NCI-H2081 (cell line): ENCODE results near the gene PRPF40B.
"Not testable (repeated sequence)": the region's sequence is repeated elsewhere in the genome, so short reads cannot be mapped to it uniquely, and the experiment has no call there.

Experiments used
- DNase-seq, 2 experiments: peaks; one replicate each; lab custom pipeline; 2025; lab: John Stamatoyannopoulos, UW

The PRPF40B gene

DNA sequence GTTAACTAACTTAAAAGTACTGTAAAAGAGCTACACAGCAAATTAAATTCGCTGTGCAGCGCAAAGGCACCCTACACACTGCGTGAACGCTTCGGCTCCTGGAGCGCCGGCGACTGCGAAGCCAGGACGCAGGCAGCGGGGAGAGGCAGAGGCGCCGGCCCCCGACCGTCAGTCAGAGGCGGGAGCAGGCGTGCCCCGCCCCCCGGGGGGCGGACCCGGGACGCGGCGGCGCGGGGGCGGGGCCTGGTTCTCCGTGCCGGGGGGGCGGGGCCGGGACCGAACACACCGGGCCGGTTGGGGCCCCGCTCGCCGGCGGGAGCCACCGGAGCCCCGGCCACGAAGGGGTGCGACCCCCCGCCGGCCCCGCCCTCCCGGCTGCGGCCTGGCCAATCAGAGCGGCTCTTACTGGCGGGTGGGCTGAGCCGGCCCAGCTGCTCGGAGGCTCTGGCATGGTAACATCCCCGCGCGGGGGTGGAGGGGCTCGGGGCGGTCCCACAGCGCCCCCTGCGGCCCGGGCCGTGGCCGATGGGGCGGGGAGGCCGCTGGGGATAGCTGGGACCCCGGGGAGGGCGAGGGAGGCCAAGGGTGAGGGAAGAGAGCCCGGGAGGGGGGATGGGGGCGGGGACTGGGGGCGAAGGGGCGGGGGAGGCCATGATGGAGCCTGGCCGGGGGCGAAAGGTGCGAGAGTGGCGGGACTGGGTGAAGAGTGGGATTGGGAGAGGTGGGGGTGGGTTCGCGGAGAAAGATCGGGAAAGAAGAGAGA is at the start of gene PRPF40B:
TSS of gene PRPF40B (plus strand) at position 420 of the 763 bp plus-strand sequence. CDS start at position 450, 30 bp downstream.
- peak; percentile 83 to 88 for DNase-seq

DNA sequence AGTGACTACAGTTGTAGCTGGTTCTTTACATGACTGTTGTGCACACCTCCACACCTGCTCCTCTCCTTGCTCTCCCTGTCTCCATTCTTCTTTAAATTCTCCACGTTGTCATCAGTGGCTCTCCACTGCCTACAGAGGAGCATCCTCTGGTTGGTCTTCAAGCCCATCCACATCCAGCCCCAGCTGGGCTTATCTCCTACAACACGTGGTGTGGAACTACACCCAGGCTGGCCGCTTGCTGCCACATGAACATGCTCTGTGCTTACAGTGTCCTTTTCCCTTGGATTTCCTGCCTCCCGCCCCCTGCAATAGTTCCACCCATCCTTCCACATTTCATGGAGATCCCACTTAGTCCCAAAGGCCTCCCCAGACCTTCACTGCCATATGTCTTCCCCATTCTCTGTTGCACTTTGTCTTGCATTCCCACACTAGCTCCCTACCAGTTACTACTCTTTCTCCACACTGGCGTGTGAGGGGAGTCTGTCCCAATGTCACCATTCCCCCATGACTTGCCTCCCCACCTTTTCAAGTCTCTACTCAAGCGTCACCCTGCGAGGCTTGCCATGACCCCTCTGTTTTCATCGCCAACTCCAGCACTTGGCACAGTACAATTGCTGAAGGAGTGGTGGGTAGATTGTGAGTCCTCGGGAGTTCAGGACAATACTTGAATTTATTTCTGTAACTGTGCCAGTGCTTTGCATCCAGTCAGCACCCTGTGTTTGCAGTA is 45.6 kb upstream of the PRPF40B start:
- no peak for DNase-seq

DNA sequence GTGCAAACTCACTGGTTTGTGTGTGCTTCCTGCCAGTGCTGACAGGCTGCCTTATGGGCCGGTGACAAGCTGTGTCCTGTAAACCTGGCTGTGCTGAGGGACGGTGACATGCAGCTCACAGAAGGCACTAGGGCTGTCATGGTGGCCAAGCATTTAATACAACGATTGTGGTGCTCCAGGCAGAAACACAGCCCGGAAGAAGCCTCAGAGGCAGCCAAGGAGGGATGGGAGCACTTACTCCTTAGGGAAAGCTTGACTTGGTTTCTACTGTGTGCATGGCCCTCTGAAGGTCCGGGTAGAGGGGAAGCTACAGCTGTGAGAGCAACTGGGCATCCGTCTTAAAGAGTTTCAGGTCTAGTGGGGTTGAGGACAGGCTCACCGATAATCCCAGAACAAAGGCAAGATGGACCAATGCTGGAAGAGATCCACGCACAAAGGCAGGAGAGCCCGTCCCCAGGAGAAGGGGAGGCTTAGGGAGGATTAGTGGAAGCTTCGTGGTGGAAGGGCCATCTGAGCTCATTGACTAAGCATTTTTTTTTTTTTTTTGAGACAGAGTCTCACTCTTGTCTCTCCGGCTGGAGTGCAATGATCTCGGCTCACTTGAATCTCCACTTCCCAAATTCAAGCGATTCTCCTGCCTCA is 44.8 kb upstream of the PRPF40B start:
- DNase-seq: no peak

DNA sequence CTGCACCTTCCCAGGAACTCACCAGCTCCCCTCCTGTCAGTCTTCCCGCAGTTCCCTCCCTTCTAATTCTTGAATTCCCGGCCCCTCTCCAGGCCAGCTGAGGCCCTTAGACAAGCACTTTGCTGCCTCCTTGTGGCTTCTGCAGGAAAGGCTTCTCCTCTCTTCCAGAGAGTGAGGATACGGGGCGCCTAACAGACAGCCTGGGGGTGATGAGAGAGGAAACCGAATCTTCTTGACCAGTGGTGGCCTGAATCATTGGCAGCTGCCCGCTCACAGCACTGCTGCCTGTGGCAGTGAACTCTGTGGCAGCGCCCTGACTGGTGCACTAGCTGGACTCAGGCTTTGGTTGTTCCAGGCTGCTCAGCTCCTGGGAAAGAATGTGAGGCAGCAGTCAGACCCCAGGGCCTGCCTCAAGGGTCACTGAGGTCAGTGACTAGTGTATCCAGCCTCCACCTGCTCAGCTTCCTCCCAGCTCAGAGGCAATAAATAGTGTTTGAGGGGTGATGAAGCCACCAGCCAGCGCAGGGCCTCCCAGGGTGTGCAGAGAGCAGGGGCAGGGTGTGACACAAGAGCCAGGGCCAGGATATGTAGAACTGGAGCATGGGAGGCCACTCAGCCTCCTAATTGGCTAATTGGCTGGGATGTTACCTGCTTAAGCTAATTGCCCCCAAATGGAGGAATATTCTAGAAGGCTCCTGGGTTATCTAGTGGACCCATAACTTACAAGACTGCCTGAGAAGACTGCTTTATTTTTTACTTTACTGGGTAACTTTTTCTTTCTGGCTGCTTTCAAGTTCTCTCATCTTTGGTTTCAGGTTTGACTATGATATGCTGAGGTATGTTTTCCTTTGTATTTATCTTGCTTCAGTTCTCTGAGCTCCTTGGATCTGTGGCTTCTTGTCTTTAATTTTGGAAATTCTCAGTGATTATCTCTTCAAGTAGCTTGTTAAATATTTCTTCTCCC is 42.5 kb upstream of the PRPF40B start:
- DNase-seq: peak; percentile 80 to 81

DNA sequence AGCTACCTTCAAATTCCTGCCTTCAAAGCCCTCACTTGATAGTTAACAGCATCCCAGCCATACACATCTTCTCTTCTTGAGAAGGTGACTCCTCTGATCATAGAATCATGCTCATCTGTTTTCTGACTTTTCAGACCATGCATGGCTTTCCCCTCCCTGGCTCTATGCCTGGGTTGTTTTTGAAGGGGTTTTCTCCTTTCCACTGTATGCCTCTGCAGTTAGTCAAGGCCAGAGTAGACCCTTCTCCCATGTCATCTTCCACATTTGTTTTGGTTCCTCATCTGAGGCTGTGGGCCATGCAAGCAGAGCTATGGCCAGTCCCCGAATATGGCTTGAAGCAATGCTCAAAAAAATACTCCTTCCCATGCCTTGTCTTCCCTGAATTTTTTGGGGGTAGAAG is 41.2 kb upstream of the PRPF40B start:
- no peak for DNase-seq

DNA sequence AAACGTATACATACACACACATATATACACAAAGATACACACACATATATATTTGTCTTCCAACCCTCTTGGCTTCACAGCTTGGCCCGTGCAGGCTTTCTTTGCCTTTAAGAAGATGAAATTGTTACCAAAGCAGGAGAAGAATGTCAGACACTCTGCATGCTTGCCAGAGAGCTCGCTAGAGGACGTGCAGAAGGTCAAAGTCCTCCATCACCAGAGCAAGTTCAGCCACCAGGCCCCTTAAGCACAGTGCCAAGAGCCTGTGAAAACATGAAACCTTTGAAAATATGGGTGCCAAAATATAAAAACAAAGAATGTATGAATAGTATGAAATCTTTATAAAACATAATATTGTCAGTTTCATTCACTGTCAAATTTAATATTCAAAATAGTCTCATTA is 40.5 kb upstream of the PRPF40B start:
- DNase-seq: no peak

DNA sequence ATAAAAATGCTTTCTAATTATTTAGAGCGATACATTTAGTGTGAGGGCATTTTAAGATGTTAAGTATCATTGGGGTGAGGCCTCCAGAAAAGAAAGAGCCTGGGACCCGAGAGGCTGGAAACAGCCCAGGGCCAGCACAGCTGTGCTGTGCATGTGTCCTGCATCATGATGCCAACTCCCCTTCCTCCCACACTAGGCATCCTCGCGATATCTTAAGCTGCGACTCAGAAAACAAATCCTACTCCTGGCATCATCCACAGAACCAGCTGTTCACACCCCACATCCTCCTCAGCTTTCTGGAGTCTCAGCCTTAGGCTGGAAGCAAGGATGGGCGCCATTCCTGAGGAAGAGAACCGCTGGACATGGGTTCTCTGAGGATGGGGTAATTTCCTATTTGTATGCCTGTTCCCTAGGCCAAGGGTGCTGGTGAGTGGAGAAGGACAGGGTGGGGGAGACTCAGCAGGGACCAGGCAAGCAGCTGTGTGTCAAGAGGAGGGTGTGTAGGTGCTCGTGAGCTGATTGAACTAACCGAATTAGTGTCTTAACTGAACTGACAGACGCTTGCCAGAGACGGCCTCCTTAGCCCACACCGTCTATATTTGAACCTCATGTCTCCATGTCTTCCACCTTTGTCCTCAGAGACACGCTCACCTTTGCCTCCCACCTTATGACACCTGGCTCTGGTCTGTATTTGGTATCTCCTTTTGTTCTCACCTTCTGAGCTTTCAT is 39.8 kb upstream of the PRPF40B start:
- no peak for DNase-seq

DNA sequence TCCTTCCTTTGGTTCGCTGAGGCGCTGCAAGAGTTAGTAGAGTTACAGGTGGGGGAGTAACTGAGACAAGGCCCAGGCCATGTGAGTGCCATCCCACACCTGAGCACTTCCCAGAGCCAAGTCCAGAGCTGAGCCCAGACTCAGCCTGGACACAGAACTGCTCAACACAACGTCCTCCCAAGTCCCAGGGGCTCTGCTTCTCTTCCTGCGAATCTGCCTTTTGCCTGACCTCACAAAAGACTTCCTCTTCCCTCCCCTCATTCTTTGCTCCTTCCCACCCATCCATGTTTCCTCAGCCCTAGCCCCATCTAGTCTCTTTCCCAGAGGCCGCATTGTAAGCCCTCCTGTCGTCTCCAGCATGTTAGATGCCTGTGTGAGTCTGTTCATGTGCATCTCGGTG is 38.8 kb upstream of the PRPF40B start:
- DNase-seq: no peak

DNA sequence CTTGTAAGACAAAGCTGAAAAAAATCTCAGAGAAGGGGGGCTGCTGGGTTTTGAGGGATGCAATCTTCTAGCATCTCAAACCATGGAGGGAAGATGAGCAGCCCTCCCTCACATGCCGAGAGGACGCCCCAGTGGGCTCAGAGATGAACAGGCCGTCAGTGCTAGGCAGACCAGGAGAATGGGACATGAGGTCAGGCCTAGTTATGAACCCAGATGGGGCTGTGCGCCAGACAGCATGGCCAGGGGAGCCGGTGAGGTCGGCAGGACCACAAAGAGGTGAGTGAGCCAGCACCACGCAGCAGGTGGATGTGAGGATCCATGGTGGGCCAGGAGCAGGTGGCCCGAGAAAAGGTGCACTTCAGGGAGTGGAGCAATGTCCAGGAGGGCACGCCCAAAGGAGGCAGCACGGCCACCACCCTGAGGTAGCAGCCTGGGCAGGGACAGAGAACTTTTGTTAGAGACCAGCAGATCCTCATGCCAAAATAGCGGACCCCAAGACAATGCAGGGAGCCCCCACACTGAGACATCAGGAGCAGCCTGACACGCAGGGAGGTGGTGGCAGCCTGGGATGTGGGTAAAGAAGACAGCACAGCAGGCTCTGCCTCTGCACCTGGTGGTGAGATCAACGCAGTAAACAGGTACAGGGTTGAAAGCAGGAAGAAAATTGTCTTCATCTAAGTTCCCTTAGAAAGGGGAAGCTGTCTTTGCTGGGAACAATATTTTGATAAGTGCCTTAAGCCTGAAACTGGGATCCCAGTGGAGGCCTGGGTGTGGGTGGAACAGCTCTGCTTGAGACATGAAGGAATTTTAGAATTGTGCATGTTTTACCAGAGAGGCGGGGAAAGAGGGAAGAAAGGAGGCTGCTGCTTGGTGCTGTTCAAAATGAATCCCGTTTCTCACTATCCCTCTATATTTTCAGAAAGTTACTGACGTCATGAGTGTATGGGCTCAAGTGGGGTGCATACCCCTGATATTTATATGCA is 37.6 kb upstream of the PRPF40B start:
- DNase-seq: no peak

DNA sequence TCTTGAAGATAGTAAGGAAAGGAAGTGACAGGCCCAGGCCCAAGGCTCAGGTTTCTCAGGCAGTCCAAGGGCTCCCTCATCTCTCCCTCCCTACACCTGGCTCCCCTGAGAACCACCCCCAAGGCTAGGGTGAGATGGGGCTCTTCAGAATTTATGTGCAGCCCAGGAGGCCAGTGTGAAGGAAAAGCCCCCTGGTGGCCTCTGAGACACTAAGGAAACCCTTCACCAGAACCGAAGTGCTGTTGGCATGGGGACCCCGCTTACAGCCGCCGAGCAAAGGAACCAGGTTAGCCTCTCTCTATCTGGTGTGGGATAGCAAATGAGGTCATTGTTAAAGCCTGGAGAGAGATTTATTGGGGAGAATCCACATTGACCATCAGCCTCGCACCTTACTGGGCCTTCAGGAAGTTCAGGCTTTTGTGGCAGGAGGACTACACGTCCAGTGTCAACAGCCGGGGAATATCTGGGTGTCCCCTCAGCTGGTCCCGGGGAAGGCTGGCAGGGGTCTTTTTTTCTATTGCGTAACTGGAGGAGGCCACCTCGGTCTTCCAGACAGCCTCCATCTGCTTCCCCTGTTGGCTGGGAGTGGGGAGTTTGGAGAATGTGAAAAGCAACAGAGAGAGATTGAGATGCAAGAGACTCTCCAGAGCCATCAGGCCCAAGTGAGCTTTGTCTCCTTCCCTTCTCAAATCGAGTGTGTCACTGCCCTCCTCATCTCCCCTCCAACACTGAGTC is 36.0 kb upstream of the PRPF40B start:
- no peak for DNase-seq

DNA sequence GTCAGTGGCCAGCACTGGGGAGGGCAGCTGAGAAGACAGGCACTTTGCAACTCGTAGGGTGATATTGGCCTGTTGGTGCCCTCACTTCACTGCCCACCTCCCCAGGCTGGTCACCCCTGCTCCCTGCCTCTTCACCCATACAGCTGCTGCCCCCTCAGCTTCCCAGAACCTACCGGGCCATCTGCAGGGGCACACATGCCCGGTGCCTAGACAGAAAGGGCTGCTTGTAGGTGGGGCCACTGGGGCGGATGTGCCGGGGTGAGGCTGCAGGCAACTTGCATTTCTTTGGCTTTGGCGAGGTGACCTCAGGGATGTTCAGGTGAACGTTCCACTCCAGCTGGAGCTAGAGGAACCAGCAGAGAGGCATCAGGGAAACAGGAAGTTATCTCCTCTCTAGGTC is 35.1 kb upstream of the PRPF40B start:
- no peak for DNase-seq

DNA sequence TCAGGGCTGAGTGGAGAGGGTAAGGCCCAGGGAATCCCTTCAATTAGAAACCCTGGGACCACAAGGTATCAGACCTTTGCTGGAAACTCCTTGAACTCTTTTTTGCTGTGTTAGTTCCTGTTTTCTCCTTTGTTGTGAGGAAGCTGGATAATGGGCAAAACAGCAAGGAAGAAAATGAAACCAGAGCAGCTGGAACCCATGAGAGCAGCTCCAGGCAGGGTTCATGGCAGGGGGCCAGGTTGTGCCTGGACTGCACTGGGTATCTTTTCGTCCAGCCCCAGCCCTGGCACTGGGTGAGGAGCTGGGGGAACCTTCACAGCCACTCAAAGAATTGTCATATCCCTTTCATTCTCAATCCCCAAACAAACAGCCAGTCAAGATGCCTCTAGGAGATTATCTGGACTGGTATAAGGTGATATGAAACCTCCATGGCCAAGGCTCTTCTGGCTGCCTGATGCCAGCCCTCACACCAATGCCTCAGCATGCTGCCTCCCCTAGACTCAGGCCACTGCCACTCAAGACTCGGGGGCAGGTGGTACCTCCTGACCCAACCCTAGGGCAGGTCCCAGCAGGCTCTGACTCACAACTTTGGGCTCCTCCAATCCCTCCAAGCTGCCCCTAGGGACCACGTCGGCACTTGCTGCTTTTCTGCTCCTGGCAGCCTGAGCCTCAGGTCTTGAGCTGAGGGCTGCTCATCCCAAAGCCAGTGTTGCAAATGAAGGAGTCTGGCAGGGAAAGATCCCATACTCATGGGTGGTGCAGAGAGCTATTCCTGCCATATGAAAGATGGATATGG is 34.4 kb upstream of the PRPF40B start:
- DNase-seq: no peak

DNA sequence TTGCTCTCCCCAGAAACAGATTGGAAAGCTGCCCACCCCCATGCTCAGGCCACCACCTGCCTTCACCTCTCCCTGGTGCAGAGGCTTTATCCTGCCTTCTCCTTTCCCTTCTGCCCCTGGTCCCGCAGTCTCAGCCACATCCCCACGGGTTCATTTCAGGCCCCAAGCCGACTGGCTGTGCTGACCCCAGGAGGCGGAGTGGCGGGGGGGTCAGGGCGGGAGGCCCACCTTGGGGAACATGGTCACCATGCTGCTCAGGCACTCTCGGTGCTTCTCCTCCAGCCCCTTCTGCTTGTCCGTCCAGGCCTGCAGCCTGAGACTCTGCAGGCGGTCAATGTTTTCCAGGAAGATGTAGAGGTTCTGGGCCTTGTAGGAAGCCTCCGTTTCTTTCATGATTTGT is 24.8 kb upstream of the PRPF40B start:
- DNase-seq: no peak

DNA sequence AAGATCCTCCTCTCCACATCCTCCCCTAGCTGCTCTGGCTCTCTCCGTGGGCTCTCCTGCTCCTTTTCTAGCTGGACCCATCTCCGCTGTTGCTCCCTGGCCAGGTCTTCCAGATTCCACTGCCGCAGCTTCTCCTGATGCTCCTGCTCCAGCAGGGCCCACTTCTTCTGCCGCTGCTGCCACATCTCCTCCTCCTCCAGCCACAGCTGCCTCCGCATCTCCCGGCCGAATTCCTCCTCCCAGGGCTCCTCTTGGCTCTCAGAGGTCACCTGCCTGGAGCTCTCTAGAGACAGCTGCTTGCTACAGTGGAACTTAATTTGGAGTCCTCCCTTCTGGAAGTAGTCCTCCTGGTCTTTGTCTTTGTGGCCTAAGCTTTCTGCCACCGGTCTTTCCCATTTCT is 23.4 kb upstream of the PRPF40B start:
- DNase-seq: no peak

DNA sequence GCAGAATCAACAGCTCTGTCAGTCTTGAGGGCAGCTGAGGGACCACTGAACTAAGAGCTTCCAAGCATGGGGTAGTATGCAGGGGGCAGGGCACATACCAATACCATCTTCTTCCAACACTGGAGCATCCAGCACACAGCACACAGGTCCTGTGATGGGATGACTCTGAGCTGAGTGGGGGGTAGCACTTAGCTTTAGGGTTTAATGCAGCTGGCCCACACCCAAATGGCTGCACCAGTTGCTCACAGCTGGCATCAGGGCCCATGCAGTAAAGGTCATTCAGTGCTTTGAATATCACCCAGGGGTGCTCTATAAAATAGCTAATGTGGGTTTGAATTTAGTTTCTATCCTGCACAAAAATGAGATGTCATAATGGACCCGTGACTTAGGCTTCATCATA is 19.6 kb upstream of the PRPF40B start:
- no peak for DNase-seq

DNA sequence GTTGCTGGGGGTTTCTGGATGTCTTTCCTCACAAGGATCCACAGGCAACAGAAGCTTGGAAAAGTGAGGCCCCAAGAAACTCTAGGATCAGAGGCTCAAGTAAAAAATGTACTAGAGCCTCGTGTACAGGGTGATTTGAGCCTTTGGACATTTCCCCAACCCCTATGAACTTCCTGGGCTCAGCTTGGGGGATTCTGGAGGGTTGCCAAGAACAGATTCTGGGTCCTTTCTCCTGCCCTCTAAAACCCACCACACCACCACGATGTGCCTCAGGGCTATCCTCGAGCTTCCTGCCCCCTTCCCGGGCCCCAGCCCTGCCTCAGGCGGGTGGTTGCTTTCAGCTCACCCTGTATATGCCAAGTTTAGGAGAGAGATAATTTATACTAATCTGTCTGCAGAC is 18.5 kb upstream of the PRPF40B start:
- no peak for DNase-seq

DNA sequence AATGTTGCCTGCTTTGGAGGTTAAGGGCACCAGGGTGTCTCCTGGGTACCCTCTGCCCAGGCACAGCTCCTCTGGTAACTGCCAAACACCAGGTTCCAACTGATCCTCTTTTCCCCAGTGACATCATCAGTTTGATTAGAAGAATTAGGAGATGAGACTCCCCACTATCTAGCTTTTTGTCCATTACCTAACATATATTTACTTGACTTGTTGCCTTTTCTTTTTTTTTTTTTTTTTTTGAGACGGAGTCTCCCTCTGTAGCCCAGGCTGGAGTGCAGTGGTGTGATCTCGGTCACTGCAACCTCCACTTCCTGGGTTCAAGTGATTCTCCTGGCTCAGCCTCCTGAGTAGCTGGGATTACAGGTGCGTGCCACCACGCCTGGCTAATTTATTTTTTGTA is 17.8 kb upstream of the PRPF40B start, which contains the start of gene FAM186B:
TSS of gene FAM186B (minus strand) at position 101 of the 400 bp plus-strand sequence. CDS start 162 bp downstream, outside the sequence.
- DNase-seq: not testable (repeated sequence)
